ENCODE results near the gene GABPA. TPM values are rescaled to one million over a fixed set of nuclear protein-coding genes. Genes with fewer than 3 reads are reported as not detected.

The GABPA gene
- polyA plus RNA-seq, 1 of the 3 experiments (the other 2 are of a cell fraction): 6.2 TPM

DNA sequence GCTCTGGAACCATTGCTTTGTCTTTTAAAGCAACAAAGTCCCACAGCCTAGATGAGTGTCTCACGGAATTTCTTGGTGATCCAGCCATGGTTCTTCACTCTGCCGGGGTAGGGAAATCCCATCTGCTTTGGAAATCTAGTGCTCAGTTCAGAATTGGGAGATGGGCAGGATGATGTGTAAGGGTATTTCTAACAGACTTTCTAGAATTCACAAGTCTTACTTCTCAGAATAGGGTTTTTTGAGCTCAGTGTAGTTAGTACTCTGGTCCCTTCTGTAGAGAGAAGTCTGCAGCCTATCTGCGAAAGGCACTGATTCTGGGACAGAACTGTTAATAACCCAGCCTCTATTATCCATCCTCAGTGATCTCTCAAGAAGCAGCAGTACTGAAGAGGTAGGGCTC lies 25.3 kb downstream of the GABPA start:
- H3K9me2 ChIP-seq: no peaks in the 10 kb centered on the region
- no peaks in the 10 kb centered on the region for H4K20me1 ChIP-seq (ENCODE audit: insufficient read depth)
- H3K27ac ChIP-seq (ENCODE audit: low read depth in 2 of 2, low read length in 1 of 2): no peak overlapping the region
- no peak overlapping the region for H3K4me3 ChIP-seq (ENCODE audit: low read depth in 2 of 2, low read length in 1 of 2)
- H3K9me3 ChIP-seq: no peaks in the 10 kb centered on the region
- H3K4me1 ChIP-seq (ENCODE audit: control insufficient read depth in 1 of 2, insufficient read depth in 2 of 2, low read depth in 1 of 2, low read length in 1 of 2): no peaks in the 10 kb centered on the region; a peak in 1 of 4 replicates
- DNase-seq: no peak
- no peaks in the 10 kb centered on the region for H3K79me2 ChIP-seq (ENCODE audit: insufficient read depth)
- no peak overlapping the region for H3K9ac ChIP-seq
- ChIA-PET POLR2A (no interaction called here), CTCF (interaction anchor here (0.7 kb wide), 1 partner anchor 8 kb away, joined by 3 read pairs; no protein-coding TSS in a partner anchor)
- no peak overlapping the region for H3K4me2 ChIP-seq
- TF ChIP-seq EZH2phosphoT487 (IDR thresholded peaks at IDR 0.05; ENCODE audit: borderline replicate concordance, low read depth) (no peak), RXRA (IDR thresholded peaks at IDR 0.05; ENCODE audit: borderline replicate concordance, low read depth) (no peak), MEF2A (IDR thresholded peaks at IDR 0.05; ENCODE audit: borderline replicate concordance, low read depth) (no peak), NFIC (IDR thresholded peaks at IDR 0.05; ENCODE audit: borderline replicate concordance) (no peak), REST (IDR thresholded peaks at IDR 0.05; ENCODE audit: low read depth, low read length) (no peak), TCF12 (IDR thresholded peaks at IDR 0.05) (no peak), POLR2AphosphoS5 (IDR thresholded peaks at IDR 0.05; ENCODE audit: low read depth, low read length) (no peak), MAX (IDR thresholded peaks at IDR 0.05; ENCODE audit: low read depth) (no peak), ZBTB33 (IDR thresholded peaks at IDR 0.05; ENCODE audit: borderline replicate concordance, low read depth) (no peak), NRF1 (IDR thresholded peaks at IDR 0.05; ENCODE audit: low read depth, low read length) (no peak), FOXJ3 (CRISPR knock-in tag; IDR thresholded peaks at IDR 0.05) (no peak), IRF3 (IDR thresholded peaks at IDR 0.05; ENCODE audit: low read depth, low read length) (no peak), YY1 (IDR thresholded peaks at IDR 0.05; ENCODE audit: low read depth) (no peak), MXI1 (IDR thresholded peaks at IDR 0.05; ENCODE audit: low read depth, low read length) (no peak), TAF1 (IDR thresholded peaks at IDR 0.05; ENCODE audit: borderline replicate concordance, low read depth, low read length) (no peak), GABPA (IDR thresholded peaks at IDR 0.05; ENCODE audit: low read depth) (no peak), TEAD4 (IDR thresholded peaks at IDR 0.05; ENCODE audit: borderline replicate concordance, insufficient read depth) (no peak), ELF1 (IDR thresholded peaks at IDR 0.05) (no peak), SIN3A (IDR thresholded peaks at IDR 0.05; ENCODE audit: borderline replicate concordance, low read depth, low read length) (no peak)
- TF ChIP-seq, protein P1, sequence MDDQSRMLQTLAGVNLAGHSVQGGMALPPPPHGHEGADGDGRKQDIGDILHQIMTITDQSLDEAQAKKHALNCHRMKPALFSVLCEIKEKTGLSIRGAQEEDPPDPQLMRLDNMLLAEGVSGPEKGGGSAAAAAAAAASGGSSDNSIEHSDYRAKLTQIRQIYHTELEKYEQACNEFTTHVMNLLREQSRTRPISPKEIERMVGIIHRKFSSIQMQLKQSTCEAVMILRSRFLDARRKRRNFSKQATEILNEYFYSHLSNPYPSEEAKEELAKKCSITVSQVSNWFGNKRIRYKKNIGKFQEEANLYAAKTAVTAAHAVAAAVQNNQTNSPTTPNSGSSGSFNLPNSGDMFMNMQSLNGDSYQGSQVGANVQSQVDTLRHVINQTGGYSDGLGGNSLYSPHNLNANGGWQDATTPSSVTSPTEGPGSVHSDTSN (IDR thresholded peaks at IDR 0.05): no peak
- WGBS (ENCODE audit: low lambda C conversion rate): 100% methylated on average over 3 of the region's 3 CpGs
- H3K36me3 ChIP-seq (replicated peaks in 1 of 2; ENCODE audit: control insufficient read depth in 1 of 2, insufficient read depth in 2 of 2, low read length in 1 of 2): peaks cover 38 to 70% of the 10 kb centered on the region in 2 experiments
- no peak overlapping the region for H2AFZ ChIP-seq (ENCODE audit: low read depth)
- H3F3A ChIP-seq (replicated peaks; ENCODE audit: insufficient read depth): peaks cover 3% of the 10 kb centered on the region
- no peaks in the 10 kb centered on the region for H3K27me3 ChIP-seq (ENCODE audit: insufficient read depth)

Data from SK-N-SH (cell line).